Trophoblast cell (in vitro differentiated cells and primary cell): ENCODE measurements around the gene CDC37.
"Not testable (repeated sequence)": the region's sequence is repeated elsewhere in the genome, so short reads cannot be mapped to it uniquely, and the experiment has no call there.

Experiments used
- DNase-seq, 2 donors: peaks; one replicate each; pipeline ENCODE4 v3.0.0-alpha.2; 2016
- H2AFZ ChIP-seq: 2 replicates; pipeline ENCODE4 v1.6.1; 2013; ENCODE audit warnings: low read length, moderate library complexity, mild to moderate bottlenecking; ENCODE audit not compliant: insufficient read depth, poor library complexity
- H2AK5ac ChIP-seq: 2 replicates; pipeline ENCODE4 v1.6.1; 2013; ENCODE audit warnings: mild to moderate bottlenecking, low read length
- H2BK120ac ChIP-seq: 2 replicates; pipeline ENCODE4 v1.6.1; 2013; ENCODE audit warnings: low read length, mild to moderate bottlenecking, moderate library complexity; ENCODE audit not compliant: insufficient read depth, poor library complexity
- H2BK12ac ChIP-seq: 2 replicates; pipeline ENCODE4 v1.6.1; 2013; ENCODE audit warnings: mild to moderate bottlenecking, low read length, moderate library complexity
- H2BK5ac ChIP-seq: 2 replicates; pipeline ENCODE4 v1.6.1; 2013; ENCODE audit warnings: low read length, low read depth, moderate library complexity, mild to moderate bottlenecking; ENCODE audit not compliant: poor library complexity
- H3K14ac ChIP-seq: 2 replicates; pipeline ENCODE4 v1.6.1; 2013; ENCODE audit warnings: mild to moderate bottlenecking, low read length
- H3K18ac ChIP-seq: 2 replicates; pipeline ENCODE4 v1.6.1; 2013; ENCODE audit warnings: mild to moderate bottlenecking, low read length
- H3K23ac ChIP-seq: 2 replicates; pipeline ENCODE4 v1.6.1; 2013; ENCODE audit warnings: low read length
- H3K27ac ChIP-seq: 2 replicates; pipeline ENCODE4 v1.5.1; 2013; ENCODE audit warnings: low read depth, mild to moderate bottlenecking, inconsistent platforms, low read length, moderate library complexity
- H3K27me3 ChIP-seq: 2 replicates; pipeline ENCODE4 v1.6.1; 2013; ENCODE audit warnings: inconsistent platforms, mild to moderate bottlenecking, low read length, moderate library complexity; ENCODE audit not compliant: insufficient read depth
- H3K36me3 ChIP-seq, 2 experiments: 1 replicate in 1 of 2; 2 replicates in 1 of 2; pipeline ENCODE4 v1.6.1; 2013; ENCODE audit warnings: low read length in 2 of 2, mild to moderate bottlenecking in 2 of 2, moderate library complexity in 1 of 2; ENCODE audit not compliant: insufficient read depth in 2 of 2, control insufficient read depth in 1 of 2
- H3K4ac ChIP-seq: 2 replicates; pipeline ENCODE4 v1.6.1; 2013; ENCODE audit warnings: low read depth, mild to moderate bottlenecking, low read length, moderate library complexity
- H3K4me1 ChIP-seq, 2 experiments: 1 replicate in 1 of 2; 2 replicates in 1 of 2; pipeline ENCODE4 v1.6.1; 2013; ENCODE audit warnings: low read length in 2 of 2, mild to moderate bottlenecking in 2 of 2, moderate library complexity in 1 of 2; ENCODE audit not compliant: insufficient read depth in 2 of 2, control insufficient read depth in 1 of 2
- H3K4me2 ChIP-seq: 2 replicates; pipeline ENCODE4 v1.6.1; 2013; ENCODE audit warnings: inconsistent platforms, mild to moderate bottlenecking, low read length, moderate library complexity
- H3K4me3 ChIP-seq: 2 replicates; pipeline ENCODE4 v1.5.1; 2013; ENCODE audit warnings: mild to moderate bottlenecking, low read depth, low read length, inconsistent platforms
- H3K79me1 ChIP-seq: one replicate; pipeline ENCODE4 v1.6.1; 2013; ENCODE audit warnings: low read length
- H3K79me2 ChIP-seq: 2 replicates; pipeline ENCODE4 v1.6.1; 2013; ENCODE audit warnings: low read length, mild to moderate bottlenecking; ENCODE audit not compliant: control insufficient read depth, insufficient read depth, poor library complexity
- H3K9ac ChIP-seq: 2 replicates; pipeline ENCODE4 v1.6.1; 2013; ENCODE audit warnings: mild to moderate bottlenecking, low read length
- H3K9me3 ChIP-seq: 2 replicates; pipeline ENCODE4 v1.6.1; 2013; ENCODE audit warnings: low read depth, mild to moderate bottlenecking, control low read depth, inconsistent platforms, low read length; ENCODE audit not compliant: insufficient read depth
- H4K12ac ChIP-seq: 2 replicates; pipeline ENCODE4 v1.6.1; 2013; ENCODE audit warnings: low read depth, mild to moderate bottlenecking, low read length, moderate library complexity
- H4K8ac ChIP-seq: 2 replicates; pipeline ENCODE4 v1.6.1; 2013; ENCODE audit warnings: low read depth, mild to moderate bottlenecking, low read length, moderate library complexity
- H4K91ac ChIP-seq: one replicate; pipeline ENCODE4 v1.6.1; 2013; ENCODE audit warnings: low read depth, mild to moderate bottlenecking, low read length, moderate library complexity
- WGBS: extraction: QIAGEN DNeasy Blood & Tissue Kit; methylation state at CpG from one replicate; pipeline ENCODE4 v1.1.7; 2013; ENCODE audit warnings: missing lambda C conversion rate; ENCODE audit not compliant: insufficient read length, insufficient coverage; ENCODE audit errors: extremely low coverage; 5-methylcytosine and 5-hydroxymethylcytosine counted together

The CDC37 gene

DNA sequence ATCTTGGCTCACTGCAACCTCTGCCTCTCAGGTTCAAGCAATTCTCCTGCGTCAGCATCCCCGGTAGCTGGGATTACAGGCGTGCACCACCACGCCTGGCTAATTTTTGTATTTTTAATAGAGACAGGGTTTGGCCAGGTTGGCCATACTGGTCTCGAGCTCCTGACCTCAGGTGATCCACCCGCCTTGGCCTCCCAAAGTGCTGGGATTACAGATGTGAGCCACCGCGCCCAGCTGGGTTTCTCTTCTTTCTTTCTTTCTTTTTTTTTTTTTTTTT lies 20.2 kb downstream of the CDC37 start:
- not testable (repeated sequence) for H2BK120ac ChIP-seq, H2AFZ ChIP-seq, H3K9me3 ChIP-seq, H3K9ac ChIP-seq, H3K27ac ChIP-seq, H3K23ac ChIP-seq, H3K79me1 ChIP-seq, H3K4me3 ChIP-seq, H4K8ac ChIP-seq, H2BK12ac ChIP-seq, H3K4ac ChIP-seq, DNase-seq, H4K91ac ChIP-seq, H3K36me3 ChIP-seq, H3K4me1 ChIP-seq, H3K27me3 ChIP-seq, H2BK5ac ChIP-seq, H4K12ac ChIP-seq, H3K4me2 ChIP-seq, H3K18ac ChIP-seq, H3K79me2 ChIP-seq, H2AK5ac ChIP-seq, H3K14ac ChIP-seq
- WGBS, result no CpG with 5 or more reads among the region's 8 CpGs

DNA sequence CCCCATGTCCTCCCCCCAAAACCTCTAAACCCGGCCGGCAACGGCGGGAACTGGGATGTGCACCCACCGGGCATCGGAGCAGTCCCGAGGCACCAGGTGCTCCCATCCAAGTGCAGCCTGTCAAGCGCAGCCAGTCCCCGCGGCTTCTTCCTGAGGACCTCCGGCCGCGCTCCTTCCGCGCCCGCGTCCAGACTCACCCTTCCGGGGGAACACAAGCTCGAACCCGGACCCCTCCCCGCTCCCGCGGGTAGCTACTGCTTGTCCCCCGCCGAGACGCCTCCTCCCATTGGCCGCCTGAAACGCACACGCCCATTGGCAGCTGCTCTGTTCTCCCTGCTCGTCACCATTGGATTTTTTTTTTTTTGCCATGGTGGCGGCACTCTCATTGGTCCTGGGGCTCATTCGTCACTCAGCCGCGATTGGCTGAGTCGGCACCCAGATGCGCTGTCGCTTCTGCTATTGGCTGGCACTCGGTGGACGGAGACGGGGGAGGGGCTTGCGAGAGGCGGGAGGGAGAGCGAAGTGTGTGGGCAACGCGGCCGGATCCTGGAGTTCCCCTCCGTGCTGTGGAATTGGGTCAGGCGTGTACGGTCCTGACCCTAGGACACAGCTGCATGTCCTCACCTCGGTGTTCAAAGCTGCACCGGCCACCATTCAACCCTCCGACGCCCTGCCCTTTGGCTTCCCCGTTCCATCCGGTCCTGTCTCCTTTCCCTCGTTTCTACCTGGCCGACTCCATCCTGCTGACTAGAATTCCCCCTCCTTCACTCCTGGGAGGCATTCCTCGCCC lies 22.8 kb downstream of the CDC37 start, which contains the start of gene TYK2:
Gene TYK2, minus strand, starts transcription at position 260 of the 790 bp plus-strand sequence. CDS start 2,166 bp downstream, outside the sequence.
- Histone ChIP-seq H2BK12ac (no peak within 1 kb of the TSS), H3K4ac (peak within 1 kb of the TSS; percentile 38), H4K12ac (peak within 1 kb of the TSS; percentile 63), H3K36me3 (peaks cover 9% of the 10 kb centered on the region in 2 experiments), H3K79me1 (peaks cover 8% of the 10 kb centered on the region), H2BK120ac (peak within 1 kb of the TSS; percentile 33), H3K79me2 (peaks cover 6% of the 10 kb centered on the region), H3K14ac (peak within 1 kb of the TSS; percentile 81), H2BK5ac (peak within 1 kb of the TSS; percentile 55), H3K9ac (peak within 1 kb of the TSS; percentile 89), H3K23ac (no peak within 1 kb of the TSS), H3K4me2 (peak within 1 kb of the TSS; percentile 91), H3K9me3 (no peaks in the 10 kb centered on the region), H2AK5ac (no peak within 1 kb of the TSS), H4K91ac (peak within 1 kb of the TSS; percentile 63), H4K8ac (peak within 1 kb of the TSS; percentile 89), H3K18ac (peak within 1 kb of the TSS; percentile 91), H2AFZ (peak within 1 kb of the TSS; percentile 75), H3K4me3 (peak within 1 kb of the TSS; percentile 89), H3K27ac (peak within 1 kb of the TSS; percentile 51), H3K4me1 (peaks cover 3 to 7% of the 10 kb centered on the region in 2 experiments), H3K27me3 (no peaks in the 10 kb centered on the region)
- peak; percentile 99 for DNase-seq
- no CpG with 5 or more reads among the region's 58 CpGs for WGBS

DNA sequence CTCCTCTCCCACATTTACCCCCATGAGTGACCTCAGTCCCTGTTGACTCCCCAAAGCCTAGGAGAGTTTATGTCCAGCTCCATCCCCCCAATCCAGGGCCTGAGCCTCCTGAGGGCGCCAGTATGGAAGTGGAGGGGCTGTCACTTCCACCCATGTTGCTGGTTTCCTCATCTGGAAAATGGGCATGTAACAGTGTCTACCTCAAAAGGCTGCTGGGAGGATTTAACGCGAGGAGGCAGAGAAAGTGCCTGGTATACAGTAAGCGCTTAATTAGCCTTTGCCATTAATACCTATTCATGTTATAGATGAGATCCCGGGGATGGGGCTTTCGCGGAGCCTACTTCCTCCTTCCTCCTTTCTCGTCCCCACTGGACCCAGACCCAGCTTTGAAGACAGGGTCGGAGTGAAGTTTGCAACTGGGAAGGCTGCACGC lies 23.4 kb downstream of the CDC37 start:
- Histone ChIP-seq H3K9me3 (no peaks in the 10 kb centered on the region), H3K23ac (no peak overlapping the region), H2BK5ac (peak overlapping the region; percentile 55), H3K14ac (peak overlapping the region; percentile 81), H4K91ac (peak overlapping the region; percentile 63), H3K27me3 (no peaks in the 10 kb centered on the region), H3K79me1 (peaks cover 8% of the 10 kb centered on the region), H2BK120ac (peak overlapping the region; percentile 33), H3K4me1 (peaks cover 3 to 7% of the 10 kb centered on the region in 2 experiments), H2BK12ac (no peak overlapping the region), H3K4ac (peak overlapping the region; percentile 38), H2AK5ac (no peak overlapping the region), H3K79me2 (peaks cover 6% of the 10 kb centered on the region), H3K18ac (peak overlapping the region; percentile 91), H3K36me3 (peaks cover 9 to 14% of the 10 kb centered on the region in 2 experiments), H4K12ac (peak overlapping the region; percentile 63), H3K9ac (peak overlapping the region; percentile 89), H3K4me3 (peak overlapping the region; percentile 89), H2AFZ (peak overlapping the region; percentile 75), H3K4me2 (peak overlapping the region; percentile 91), H4K8ac (peak overlapping the region; percentile 89), H3K27ac (peak overlapping the region; percentile 51)
- no peak for DNase-seq
- no CpG with 5 or more reads among the region's 10 CpGs for WGBS

DNA sequence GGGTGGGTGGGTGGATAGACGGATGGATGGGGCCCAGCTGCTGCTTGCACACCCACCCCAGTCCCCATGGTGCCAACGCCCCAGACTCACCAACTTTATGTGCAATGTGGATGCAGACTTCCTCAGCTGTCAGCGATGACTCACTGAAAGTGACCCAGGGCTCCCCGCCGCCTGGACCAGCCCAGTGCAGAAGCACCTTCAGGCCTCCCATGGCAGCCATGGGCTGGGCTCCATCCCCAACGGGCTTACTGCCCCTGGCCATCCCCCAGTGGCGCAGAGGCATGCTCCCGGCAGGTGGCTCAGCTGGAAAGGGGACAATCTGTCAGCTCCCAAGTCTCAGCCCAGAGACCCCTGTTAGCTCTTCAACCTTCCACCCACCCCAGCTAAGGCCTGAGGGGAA lies 25.2 kb downstream of the CDC37 start:
- Histone ChIP-seq H4K12ac (no peak overlapping the region), H2AFZ (no peak overlapping the region), H3K27me3 (no peaks in the 10 kb centered on the region), H3K9me3 (no peaks in the 10 kb centered on the region), H2BK120ac (no peak overlapping the region), H3K4me1 (peaks cover 3 to 7% of the 10 kb centered on the region in 2 experiments), H3K4ac (no peak overlapping the region), H3K4me2 (no peak overlapping the region), H3K18ac (no peak overlapping the region), H3K36me3 (peaks cover 12 to 18% of the 10 kb centered on the region in 2 experiments), H4K8ac (no peak overlapping the region), H4K91ac (no peak overlapping the region), H3K23ac (no peak overlapping the region), H2BK5ac (no peak overlapping the region), H3K9ac (no peak overlapping the region), H3K79me2 (peaks cover 6% of the 10 kb centered on the region), H2AK5ac (no peak overlapping the region), H2BK12ac (no peak overlapping the region), H3K79me1 (peaks cover 8% of the 10 kb centered on the region), H3K4me3 (no peak overlapping the region), H3K27ac (no peak overlapping the region), H3K14ac (no peak overlapping the region)
- no CpG with 5 or more reads among the region's 8 CpGs for WGBS
- no peak for DNase-seq
